Limb (tissue), 2 donors: Measurements from ENCODE around the gene ARSG.

Source experiments
- DNase-seq, 2 donors: peaks; one replicate each; pipeline ENCODE4 v3.0.0-alpha.2; 2016; ENCODE audit errors: extremely low spot score in 2 of 2

Gene ARSG

GRCh38 chr17:68449021-68449739, 157.9 kb downstream of the ARSG start:
- no peak for DNase-seq

GRCh38 chr17:68450391-68450790, 159.1 kb downstream of the ARSG start:
- no peak for DNase-seq

- no peak for DNase-seq
Observed at GRCh38 chr17:68450801-68451200, 159.5 kb downstream of the ARSG start.

GRCh38 chr17:68451670-68452354, 160.5 kb downstream of the ARSG start:
- no peak for DNase-seq

GRCh38 chr17:68452724-68453290, 161.5 kb downstream of the ARSG start:
- no peak for DNase-seq

- no peak for DNase-seq
Observed at GRCh38 chr17:68453991-68454665, 162.8 kb downstream of the ARSG start.

GRCh38 chr17:68455901-68456338, 164.6 kb downstream of the ARSG start:
- DNase-seq, result no peak

- DNase-seq, result peak; percentile 58 to 70
Observed at GRCh38 chr17:68456339-68457167, 165.3 kb downstream of the ARSG start.

GRCh38 chr17:68457168-68457538, 165.9 kb downstream of the ARSG start, which contains the start of gene WIPI1:
TSS of gene WIPI1 (minus strand) at chr17:68457496. CDS start at chr17:68457421, 75 bp downstream.
- no peak for DNase-seq

GRCh38 chr17:68457539-68458259, 166.4 kb downstream of the ARSG start:
- peak; percentile 98 to 100 for DNase-seq

GRCh38 chr17:68458260-68459036, 167.2 kb downstream of the ARSG start:
- DNase-seq, result no peak

GRCh38 chr17:68459037-68459639, 167.8 kb downstream of the ARSG start:
- no peak for DNase-seq

GRCh38 chr17:68460146-68460545, 168.9 kb downstream of the ARSG start:
- DNase-seq, result no peak

- no peak for DNase-seq
Observed at GRCh38 chr17:68460715-68461114, 169.4 kb downstream of the ARSG start.

GRCh38 chr17:68461122-68461539, 169.8 kb downstream of the ARSG start:
- DNase-seq, result no peak

- DNase-seq, result no peak
Observed at GRCh38 chr17:68461589-68461988, 170.3 kb downstream of the ARSG start.

GRCh38 chr17:68462381-68463210, 171.3 kb downstream of the ARSG start:
- DNase-seq, result peak; percentile 73 to 83
